HG02852 (cell line): ENCODE results near the gene FAHD2A.
"Not testable (repeated sequence)": the region's sequence is repeated elsewhere in the genome, so short reads cannot be mapped to it uniquely, and the experiment has no call there.

ENCODE experiments used
- ATAC-seq: cut with Tn5 transposase; IDR thresholded peaks from one replicate; pipeline ENCODE4 v1.9.1; 2021; ENCODE audit warnings: mild to moderate bottlenecking, moderate library complexity; ENCODE audit not compliant: unreplicated experiment

FAHD2A gene

GRCh38 chr2:95375532-95376150 lies 26.9 kb upstream of the FAHD2A start:
- ATAC-seq = no peak

GRCh38 chr2:95376311-95377215 lies 25.9 kb upstream of the FAHD2A start:
- no peak for ATAC-seq

- no peak for ATAC-seq
Observed at GRCh38 chr2:95377216-95378123, 25.0 kb upstream of the FAHD2A start.

GRCh38 chr2:95378281-95378680 lies 24.2 kb upstream of the FAHD2A start:
- ATAC-seq = not testable (repeated sequence)

GRCh38 chr2:95379371-95379831 lies 23.1 kb upstream of the FAHD2A start:
- no peak for ATAC-seq

- no peak for ATAC-seq
Observed at GRCh38 chr2:95380280-95380679, 22.2 kb upstream of the FAHD2A start.

- no peak for ATAC-seq
Observed at GRCh38 chr2:95380731-95381130, 21.8 kb upstream of the FAHD2A start.

- no peak for ATAC-seq
Observed at GRCh38 chr2:95381212-95382191, 21.0 kb upstream of the FAHD2A start.

- ATAC-seq = no peak
Observed at GRCh38 chr2:95382192-95382591, 20.3 kb upstream of the FAHD2A start.

GRCh38 chr2:95382686-95383634 lies 19.5 kb upstream of the FAHD2A start:
- no peak for ATAC-seq

GRCh38 chr2:95383635-95384027 lies 18.9 kb upstream of the FAHD2A start:
- no peak for ATAC-seq

GRCh38 chr2:95384854-95385569 lies 17.5 kb upstream of the FAHD2A start:
- ATAC-seq = no peak

GRCh38 chr2:95385570-95385984 lies 16.9 kb upstream of the FAHD2A start:
- no peak for ATAC-seq

GRCh38 chr2:95386031-95386430 lies 16.5 kb upstream of the FAHD2A start:
- ATAC-seq = no peak

- ATAC-seq = no peak
Observed at GRCh38 chr2:95387358-95387757, 15.2 kb upstream of the FAHD2A start.

GRCh38 chr2:95388091-95388692 lies 14.3 kb upstream of the FAHD2A start:
- no peak for ATAC-seq

GRCh38 chr2:95388856-95389244 lies 13.7 kb upstream of the FAHD2A start:
- ATAC-seq = no peak
